IMR-90 (cell line): Measurements from ENCODE around the gene ZNF433. TPM values are rescaled to one million over a fixed set of nuclear protein-coding genes. Genes with fewer than 3 reads are reported as not detected.

Source experiments
- ATAC-seq: fragments of 200-7000 bp; cut with Tn5 transposase; 2 replicates; pipeline ENCODE4 v1.9.1; 2020; ENCODE audit warnings: low read depth, mild to moderate bottlenecking, moderate library complexity
- BruUV-seq: library from RNA; stranded (reverse); fragments of 400-500 nt; replicated peaks from 2 replicates; lab custom pipeline; 2021; lab: Mats Ljungman, UMichigan
- CTCF ChIA-PET: fragments of 300-600 bp; formaldehyde crosslinking; extraction: SDS; loops from one replicate; lab custom pipeline; 2021; ENCODE audit warnings: antibody characterized with exemption; lab: Yijun Ruan, JAX
- POLR2A ChIA-PET: fragments of 300-600 bp; sonication (Branson Sonifier 250); formaldehyde crosslinking; loops from one replicate; lab custom pipeline; 2022; ENCODE audit warnings: antibody characterized with exemption; ENCODE audit not compliant: unreplicated experiment; lab: Charles Lee
- DNase-seq: peaks from one replicate; pipeline ENCODE4 v3.0.0; 2013
- H2AFZ ChIP-seq: replicated peaks from 2 replicates; pipeline ENCODE3; 2013; ENCODE audit warnings: low read length, mild to moderate bottlenecking; ENCODE audit not compliant: poor library complexity
- H2AK5ac ChIP-seq: 2 replicates; pipeline ENCODE4 v1.6.1; 2013; ENCODE audit warnings: low read depth, low read length, inconsistent platforms
- H2AK9ac ChIP-seq: replicated peaks from 2 replicates; pipeline ENCODE3; 2013; ENCODE audit warnings: mild to moderate bottlenecking, low read depth, low read length, moderate library complexity; ENCODE audit not compliant: poor library complexity
- H2BK120ac ChIP-seq: 2 replicates; pipeline ENCODE4 v1.6.1; 2013; ENCODE audit warnings: low read depth, low read length, inconsistent platforms
- H2BK15ac ChIP-seq: 3 replicates; pipeline ENCODE4 v1.6.1; 2013; ENCODE audit warnings: low read depth, low read length, inconsistent platforms
- H2BK20ac ChIP-seq: 2 replicates; pipeline ENCODE4 v1.6.1; 2013; ENCODE audit warnings: low read depth, mild to moderate bottlenecking, inconsistent platforms, low read length, moderate library complexity
- H2BK5ac ChIP-seq: 2 replicates; pipeline ENCODE4 v1.6.1; 2013; ENCODE audit warnings: mild to moderate bottlenecking, low read depth, low read length, inconsistent platforms; ENCODE audit not compliant: poor library complexity, severe bottlenecking
- H3K14ac ChIP-seq: replicated peaks from 2 replicates; pipeline ENCODE4 v1.6.1; 2013; ENCODE audit warnings: low read depth, low read length, inconsistent platforms
- H3K18ac ChIP-seq: 2 replicates; pipeline ENCODE4 v1.6.1; 2013; ENCODE audit warnings: low read depth, low read length, control low read depth
- H3K23ac ChIP-seq: 2 replicates; pipeline ENCODE4 v1.6.1; 2013; ENCODE audit warnings: low read depth, low read length, inconsistent platforms
- H3K27ac ChIP-seq: 2 replicates; pipeline ENCODE4 v1.5.1; 2013; ENCODE audit warnings: mild to moderate bottlenecking, control low read depth, low read length; ENCODE audit not compliant: insufficient read depth
- H3K27me3 ChIP-seq: 2 replicates; pipeline ENCODE4 v1.6.1; 2013; ENCODE audit warnings: low read length; ENCODE audit not compliant: control insufficient read depth, insufficient read depth
- H3K36me3 ChIP-seq: 2 replicates; pipeline ENCODE4 v1.6.1; 2013; ENCODE audit warnings: low read length, mixed read lengths; ENCODE audit not compliant: control insufficient read depth, insufficient read depth
- H3K4ac ChIP-seq: 2 replicates; pipeline ENCODE4 v1.6.1; 2013; ENCODE audit warnings: low read depth, low read length, inconsistent platforms
- H3K4me1 ChIP-seq: 2 replicates; pipeline ENCODE4 v1.6.1; 2013; ENCODE audit warnings: low read length, mixed read lengths; ENCODE audit not compliant: control insufficient read depth, insufficient read depth
- H3K4me2 ChIP-seq: 2 replicates; pipeline ENCODE4 v1.6.1; 2013; ENCODE audit warnings: low read depth, mild to moderate bottlenecking, control low read depth, low read length, moderate library complexity
- H3K4me3 ChIP-seq: 2 replicates; pipeline ENCODE4 v1.5.1; 2013; ENCODE audit warnings: low read depth, mild to moderate bottlenecking, control low read depth, low read length, moderate library complexity; ENCODE audit not compliant: insufficient read depth
- H3K56ac ChIP-seq: 2 replicates; pipeline ENCODE4 v1.6.1; 2013; ENCODE audit warnings: low read length, inconsistent platforms; ENCODE audit not compliant: insufficient read depth; ENCODE audit errors: extremely low read depth
- H3K79me1 ChIP-seq, 2 experiments: 2 replicates each; pipeline ENCODE4 v1.6.1; 2013; ENCODE audit warnings: low read length in 2 of 2, inconsistent platforms in 1 of 2, low read depth in 1 of 2
- H3K9ac ChIP-seq: 2 replicates; pipeline ENCODE4 v1.6.1; 2013; ENCODE audit warnings: low read depth, low read length, control low read depth
- H3K9me1 ChIP-seq: 2 replicates; pipeline ENCODE4 v1.6.1; 2013; ENCODE audit warnings: low read length, inconsistent platforms; ENCODE audit not compliant: insufficient read depth
- H3K9me3 ChIP-seq: 2 replicates; pipeline ENCODE4 v1.6.1; 2013; ENCODE audit warnings: low read length; ENCODE audit not compliant: control insufficient read depth, insufficient read depth
- H4K20me1 ChIP-seq: 2 replicates; pipeline ENCODE4 v1.6.1; 2013; ENCODE audit warnings: low read length, inconsistent platforms; ENCODE audit not compliant: insufficient read depth
- H4K5ac ChIP-seq: 2 replicates; pipeline ENCODE4 v1.6.1; 2013; ENCODE audit warnings: mild to moderate bottlenecking, low read depth, low read length, control low read depth
- H4K8ac ChIP-seq, 2 experiments: 2 replicates each; pipeline ENCODE4 v1.6.1; 2013; ENCODE audit warnings: low read depth in 2 of 2, low read length in 2 of 2, control low read depth in 1 of 2, inconsistent platforms in 1 of 2
- H4K91ac ChIP-seq: 2 replicates; pipeline ENCODE4 v1.6.1; 2013; ENCODE audit warnings: low read depth, low read length, inconsistent platforms; ENCODE audit not compliant: insufficient read depth
- CTCF ChIP-seq: conservative IDR thresholded peaks from 2 replicates; pipeline ENCODE4 v1.5.1; 2012; ENCODE audit warnings: mild to moderate bottlenecking, low read depth, low read length, improper control_type of control experiment
- POLR2A ChIP-seq: IDR thresholded peaks from 2 replicates; pipeline ENCODE4 v1.6.1; 2012; ENCODE audit warnings: mild to moderate bottlenecking, low read depth, low read length
- RCOR1 ChIP-seq: IDR thresholded peaks from 2 replicates; pipeline ENCODE4 v1.6.1; 2012; ENCODE audit warnings: mild to moderate bottlenecking, low read length, improper control_type of control experiment; ENCODE audit not compliant: insufficient replicate concordance
- WGBS, 2 experiments: methylation state at CpG; one replicate each; pipeline versions ENCODE4 v1.1.5 to v1.1.7; 2013; ENCODE audit warnings: missing lambda C conversion rate in 2 of 2; ENCODE audit not compliant: insufficient read length in 1 of 2; ENCODE audit errors: extremely low coverage in 2 of 2; 5-methylcytosine and 5-hydroxymethylcytosine counted together
- dilution Hi-C: fragments of 300-500 bp; cut with HindIII; formaldehyde crosslinking; loops from one replicate; pipeline ENCODE4 v1.14.3; 2018; ENCODE audit warnings: low sequenced_read_pairs; ENCODE audit not compliant: unreplicated experiment
- in situ Hi-C: fragments of 300-500 bp; cut with MboI; formaldehyde crosslinking; loops from 3 replicates; pipeline ENCODE4 v1.14.3; 2019; ENCODE audit warnings: low sequenced_read_pairs, inconsistent platforms, mixed read lengths
- intact Hi-C: fragments of 100-400 bp; cut with micrococcal nuclease; formaldehyde crosslinking; loops from 2 replicates; pipeline ENCODE4 v1.10.0; 2022
- microRNA-seq, 2 experiments: library from miRNA; stranded (forward) in 1 of 2; unstranded in 1 of 2; fragments of 10-50 nt in 1 of 2; fragments of <30 nt in 1 of 2; gene quantifications in 1 of 2; microRNA quantifications in 1 of 2; one replicate each; pipeline versions ENCODE3 to v1.1.0; 2013 to 2020; ENCODE audit not compliant: insufficient read depth in 1 of 2, insufficient read length in 1 of 2, unreplicated experiment in 1 of 2
- polyA plus RNA-seq, 3 experiments: library from polyadenylated mRNA; depleted of rRNA; stranded (reverse); fragments of >200 nt; gene quantifications; 2 replicates each; pipeline ENCODE4 v1.2.3, GENCODE V29; 2012; ENCODE audit warnings: low replicate concordance in 1 of 3
- small RNA-seq, 5 experiments: library from RNA; depleted of rRNA; stranded (forward); fragments of <200 nt; gene quantifications; one replicate each; pipeline ENCODE3, GENCODE V24; 2012
- total RNA-seq: library from RNA; depleted of rRNA; stranded (reverse); fragments of >200 nt; gene quantifications from 2 replicates; pipeline ENCODE4 v1.2.3, GENCODE V29; 2012; rRNA removed

Gene ZNF433
- total and polyA plus RNA-seq, 2 of the 4 experiments (the other 2 are of a cell fraction) = 3.5 to 11.1 TPM

DNA sequence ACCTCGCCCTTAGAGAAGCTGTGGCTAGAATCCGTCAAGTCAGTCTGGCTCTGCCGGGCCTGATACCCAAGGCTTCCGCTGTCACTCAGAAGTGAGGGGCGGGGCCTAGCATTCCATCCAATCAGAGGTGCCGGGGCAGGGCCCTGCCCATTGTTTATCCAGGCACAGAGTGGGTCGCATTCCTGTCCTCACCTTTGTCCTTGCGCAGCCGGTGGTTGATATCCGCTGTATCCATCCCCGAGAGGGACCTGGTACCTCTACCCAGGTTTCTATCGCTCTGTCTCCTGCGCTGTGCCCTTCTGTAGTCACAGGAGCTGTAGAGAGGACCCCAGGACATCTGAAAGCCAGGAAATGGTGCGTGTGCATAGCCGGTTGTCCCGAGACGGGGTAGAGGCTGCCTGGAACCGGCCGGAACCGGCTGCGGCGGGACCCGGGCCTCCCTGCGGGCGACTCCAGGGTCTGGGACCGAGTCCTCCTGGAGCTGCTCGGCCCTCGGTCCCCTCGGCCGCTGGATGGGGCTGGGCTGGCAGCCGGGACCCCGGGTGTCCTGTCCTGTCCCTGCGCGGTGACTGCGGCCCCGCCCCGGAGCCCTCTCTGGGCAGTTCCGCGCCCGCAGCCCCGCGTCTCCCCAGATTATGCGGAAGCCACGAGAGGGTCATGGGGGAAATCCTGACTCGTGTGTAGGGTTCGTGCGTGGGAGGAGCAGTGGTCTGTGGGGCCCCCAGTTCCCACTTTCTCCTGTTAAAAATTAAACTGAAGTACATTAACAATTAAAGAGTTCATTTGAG is 70.4 kb downstream of the ZNF433 start, which contains the start of gene ZNF763:
Gene ZNF763, plus strand, starts transcription at position 183 of the 788 bp plus-strand sequence. Its CDS starts 169 bp downstream, at position 352.
- DNase-seq (peak; percentile 75), ATAC-seq (peak; percentile 95)
- Histone ChIP-seq H2AK9ac (peak within 1 kb of the TSS; percentile 77), H4K8ac (peak within 1 kb of the TSS; percentile 63 to 81), H2BK120ac (peak within 1 kb of the TSS; percentile 31; the same call in 1 of the 2 replicates), H4K5ac (peak within 1 kb of the TSS; percentile 63), H3K9me3 (no peaks in the 10 kb centered on the region), H2BK5ac (peak within 1 kb of the TSS; percentile 64), H3K4me1 (peaks cover 2% of the 10 kb centered on the region; the same call in 1 of the 2 replicates), H2AFZ (peak within 1 kb of the TSS; percentile 95), H3K4ac (peak within 1 kb of the TSS; percentile 76), H4K91ac (peak within 1 kb of the TSS; percentile 54), H2BK15ac (no peak within 1 kb of the TSS; the same call in 2 of the 3 replicates), H2BK20ac (no peak within 1 kb of the TSS), H3K14ac (peak within 1 kb of the TSS; percentile 84), H3K56ac (no peak within 1 kb of the TSS), H3K36me3 (no peaks in the 10 kb centered on the region), H3K4me3 (peak within 1 kb of the TSS; percentile 77), H4K20me1 (no peaks in the 10 kb centered on the region), H3K9ac (peak within 1 kb of the TSS; percentile 66), H3K4me2 (peak within 1 kb of the TSS; percentile 81), H3K27me3 (no peaks in the 10 kb centered on the region), H3K18ac (peak within 1 kb of the TSS; percentile 66), H3K27ac (peak within 1 kb of the TSS; percentile 78), H3K9me1 (0 out of 2 replicates have a peak, but pooled peaks cover 3% of the 10 kb centered on the region), H3K79me1 (no peaks in the 10 kb centered on the region), H2AK5ac (no peak within 1 kb of the TSS), H3K23ac (peak within 1 kb of the TSS; percentile 46)
- ChIA-PET CTCF (no interaction called here), POLR2A (interaction anchor here (0.6 kb wide), 1 partner anchor 22 kb away, joined by 4 read pairs; no protein-coding TSS in a partner anchor)
- intact Hi-C loops (loop anchor here (1.0 kb wide), 3 partner anchors 23 to 176 kb away; no protein-coding TSS in a partner anchor), dilution Hi-C loops (no loop called here), in situ Hi-C loops (no loop called here)
- TF ChIP-seq RCOR1 = no peak
- peak; percentile 21; the same call in 1 of the 2 replicates for TF ChIP-seq POLR2A
- no peak for TF ChIP-seq CTCF
- WGBS, 2 experiments = 2% methylated on average over 20 of the region's 47 CpGs; no CpG with 5 or more reads in 1 of the 2 experiments
- no TSS peak for BruUV-seq

Small RNAs within 50 kb of the gene (microRNA-seq; reads per million reads assigned to microRNA genes)
- not detected for gene RNA5SP464 (ENCODE audit: insufficient read depth, insufficient read length)
- gene RNA5SP465 (ENCODE audit: insufficient read depth, insufficient read length) = not detected
- not detected for gene RNA5SP466 (ENCODE audit: insufficient read depth, insufficient read length)

Small RNAs within 50 kb of the gene (small RNA-seq; reads per million reads assigned to genes)
- gene RNA5SP464 (0 reads per million in 5 experiments), gene RNA5SP465 (0 reads per million in 5 experiments), gene RNA5SP466 (0 reads per million in 5 experiments)

Other genes starting within 250 kb of the ZNF433 start
- gene ZNF491, start 237.2 kb downstream of the ZNF433 start, total RNA-seq = 3.6 and 4.2 TPM in 2 replicates
- 0.80 and 1.5 TPM in 2 replicates for gene ZNF491, start 237.2 kb downstream of the ZNF433 start, polyA plus RNA-seq (2012; rRNA removed)
- 8.4 and 9.4 TPM in 2 replicates for gene ZNF440, start 221.4 kb downstream of the ZNF433 start, total RNA-seq
- gene ZNF440, start 221.4 kb downstream of the ZNF433 start, polyA plus RNA-seq (2012; rRNA removed) = 1.7 and 2.8 TPM in 2 replicates
- 8.4 and 10.0 TPM in 2 replicates for gene ZNF439, start 187.0 kb downstream of the ZNF433 start, total RNA-seq
- gene ZNF439, start 187.0 kb downstream of the ZNF433 start, polyA plus RNA-seq (2012; rRNA removed) = 3.8 and 4.8 TPM in 2 replicates
- gene ZNF69, start 147.9 kb downstream of the ZNF433 start, total RNA-seq = 10.8 and 12.0 TPM in 2 replicates
- 1.2 and 2.7 TPM in 2 replicates for gene ZNF69, start 147.9 kb downstream of the ZNF433 start, polyA plus RNA-seq (2012; rRNA removed)
- 10.2 and 11.9 TPM in 2 replicates for gene ZNF700, start 110.6 kb downstream of the ZNF433 start, total RNA-seq
- 4.2 and 5.3 TPM in 2 replicates for gene ZNF700, start 110.6 kb downstream of the ZNF433 start, polyA plus RNA-seq (2012; rRNA removed)
- 0.56 and 0.90 TPM in 2 replicates for gene ZNF763, start 70.6 kb downstream of the ZNF433 start, total RNA-seq
- 0.75 and 0.94 TPM in 2 replicates for gene ZNF763, start 70.6 kb downstream of the ZNF433 start, polyA plus RNA-seq (2012; rRNA removed)
- 0.28 and 0.36 TPM in 2 replicates for gene ZNF878, start 17.3 kb upstream of the ZNF433 start, total RNA-seq
- gene ZNF878, start 17.3 kb upstream of the ZNF433 start, polyA plus RNA-seq (2012; rRNA removed) = 0.05 and 0.07 TPM in 2 replicates
- gene ZNF844, start 29.1 kb upstream of the ZNF433 start, total RNA-seq = 8.1 and 12.0 TPM in 2 replicates
- gene ZNF844, start 29.1 kb upstream of the ZNF433 start, polyA plus RNA-seq (2012; rRNA removed) = 1.2 and 1.6 TPM in 2 replicates
- 7.8 and 7.9 TPM in 2 replicates for gene ZNF20, start 104.7 kb upstream of the ZNF433 start, total RNA-seq
- 1.8 and 2.1 TPM in 2 replicates for gene ZNF20, start 104.7 kb upstream of the ZNF433 start, polyA plus RNA-seq (2012; rRNA removed)
- gene ZNF625, start 121.1 kb upstream of the ZNF433 start, total RNA-seq = 14.4 and 16.7 TPM in 2 replicates
- 1.8 and 2.5 TPM in 2 replicates for gene ZNF625, start 121.1 kb upstream of the ZNF433 start, polyA plus RNA-seq (2012; rRNA removed)
- 6.8 and 9.4 TPM in 2 replicates for gene ZNF136, start 127.4 kb upstream of the ZNF433 start, total RNA-seq
- gene ZNF136, start 127.4 kb upstream of the ZNF433 start, polyA plus RNA-seq (2012; rRNA removed) = 1.4 and 1.9 TPM in 2 replicates